A673 (cell line): ENCODE results near the gene APBA1. TPM values are rescaled to one million over a fixed set of nuclear protein-coding genes. Genes with fewer than 3 reads are reported as not detected.

Experiments used
- BruUV-seq: library from RNA; stranded (reverse); fragments of 400-500 nt; replicated peaks from 2 replicates; lab custom pipeline; 2021; lab: Mats Ljungman, UMichigan
- CTCF ChIA-PET: fragments of 300-600 bp; sonication (Branson Sonifier 250); formaldehyde crosslinking; loops from one replicate; lab custom pipeline; 2022; ENCODE audit warnings: antibody characterized with exemption; lab: Charles Lee
- POLR2A ChIA-PET: fragments of 300-600 bp; sonication (Branson Sonifier 250); formaldehyde crosslinking; loops from one replicate; lab custom pipeline; 2022; ENCODE audit warnings: antibody characterized with exemption; ENCODE audit not compliant: low non-redundant PET; lab: Charles Lee
- DNase-seq: peaks from one replicate; pipeline ENCODE4 v3.0.0-alpha.2; 2015; ENCODE audit warnings: low spot score
- H3K27ac ChIP-seq: fragments of 200-600 bp; sonication (generic); 2 replicates; pipeline ENCODE4 v1.5.1; 2016; ENCODE audit warnings: mixed run types, low read depth, mild to moderate bottlenecking, mixed read lengths, antibody characterized with exemption, low read length; ENCODE audit not compliant: poor library complexity, severe bottlenecking
- H3K27me3 ChIP-seq: fragments of 200-600 bp; sonication (generic); replicated peaks from 2 replicates; pipeline ENCODE4 v1.6.1; 2017; ENCODE audit warnings: mixed run types, low read depth, mild to moderate bottlenecking, mixed read lengths, antibody characterized with exemption, low read length; ENCODE audit not compliant: insufficient read depth, poor library complexity
- H3K36me3 ChIP-seq: fragments of 200-600 bp; sonication (generic); 2 replicates; pipeline ENCODE4 v1.6.1; 2016; ENCODE audit warnings: mixed run types, mild to moderate bottlenecking, mixed read lengths, antibody characterized with exemption, low read length; ENCODE audit not compliant: insufficient read depth, poor library complexity, severe bottlenecking
- H3K4me1 ChIP-seq: fragments of 200-600 bp; sonication (generic); 2 replicates; pipeline ENCODE4 v1.6.1; 2017; ENCODE audit warnings: mixed run types, mild to moderate bottlenecking, mixed read lengths, antibody characterized with exemption, low read length; ENCODE audit not compliant: insufficient read depth, poor library complexity, severe bottlenecking
- H3K4me3 ChIP-seq: fragments of 200-600 bp; sonication (generic); 2 replicates; pipeline ENCODE4 v1.5.1; 2016; ENCODE audit warnings: low read depth, mixed run types, mild to moderate bottlenecking, mixed read lengths, low read length; ENCODE audit not compliant: poor library complexity, severe bottlenecking
- H3K9me3 ChIP-seq: fragments of 200-600 bp; sonication (generic); 2 replicates; pipeline ENCODE4 v1.6.1; 2016; ENCODE audit warnings: mixed run types, low read depth, mild to moderate bottlenecking, mixed read lengths, antibody characterized with exemption, low read length; ENCODE audit not compliant: poor library complexity, severe bottlenecking
- EZH2 ChIP-seq: fragments of 200-600 bp; sonication (generic); IDR thresholded peaks from 2 replicates; pipeline ENCODE4 v1.6.1; 2017; ENCODE audit warnings: borderline replicate concordance, low read depth, mild to moderate bottlenecking, mixed read lengths, antibody characterized with exemption, low read length; ENCODE audit not compliant: poor library complexity, severe bottlenecking
- intact Hi-C: fragments of 100-400 bp; cut with micrococcal nuclease; formaldehyde crosslinking; loops from one replicate; pipeline ENCODE4 v1.10.0; 2022; ENCODE audit not compliant: unreplicated experiment
- total RNA-seq: library from RNA; stranded (reverse); gene quantifications from 2 replicates; pipeline ENCODE4 v1.2.3, GENCODE V29; 2021
- TF ChIP-seq, protein P1 (sequence below): fragments of 300-800, 200-600 bp; sonication (generic); conservative IDR thresholded peaks from 2 replicates; pipeline ENCODE4 v1.5.1; 2017; ENCODE audit warnings: low read depth, mild to moderate bottlenecking, antibody characterized with exemption, low read length, moderate library complexity, mixed read lengths

APBA1 gene
- total RNA-seq, 1 experiment from 2014 or later: 0.13 TPM

DNA sequence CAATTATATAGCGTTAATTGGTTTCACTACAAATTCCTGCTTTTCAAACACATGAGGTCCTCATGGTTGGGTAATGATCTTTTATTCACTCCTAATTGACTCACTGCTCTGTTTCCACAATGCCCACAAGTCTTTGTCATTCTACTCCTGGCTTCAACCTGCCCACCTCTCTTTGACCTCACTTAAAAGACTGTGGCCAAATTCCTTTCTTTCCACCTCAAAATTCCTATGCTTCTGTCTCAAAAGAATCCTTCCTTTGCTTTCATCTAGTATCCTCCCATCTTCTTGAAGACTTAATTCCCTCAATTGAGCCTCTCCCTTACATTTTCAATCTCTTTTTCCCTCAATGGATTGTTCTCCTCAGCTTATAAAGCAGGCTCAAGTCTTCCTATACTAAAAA lies 4.9 kb downstream of the APBA1 start:
- POLR2A ChIA-PET: no interaction called here
- CTCF ChIA-PET: no interaction called here

DNA sequence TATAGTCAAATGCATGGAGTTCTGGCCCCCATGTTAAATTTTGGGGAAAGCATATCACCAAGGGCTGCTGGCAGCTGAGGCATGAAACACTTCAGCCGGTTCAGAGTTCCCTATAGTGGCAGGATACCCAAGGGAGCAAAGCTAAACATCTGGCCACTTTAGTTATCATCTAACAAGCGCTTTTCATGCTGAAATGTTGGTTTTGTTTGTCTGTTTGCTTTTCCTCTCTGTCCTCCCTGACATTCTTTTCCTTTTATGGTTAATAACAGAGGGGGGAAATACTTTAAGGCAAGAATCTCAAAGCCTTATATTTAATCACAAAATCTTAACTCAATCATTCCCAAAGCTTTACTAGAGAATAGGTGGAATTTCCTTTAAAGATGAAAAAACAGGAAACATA lies 11.9 kb downstream of the APBA1 start:
- ChIA-PET POLR2A (no interaction called here), CTCF (no interaction called here)
- Histone ChIP-seq H3K27me3 (peaks cover 32% of the 10 kb centered on the region), H3K27ac (no peak overlapping the region), H3K4me1 (no peaks in the 10 kb centered on the region), H3K4me3 (no peak overlapping the region), H3K9me3 (no peaks in the 10 kb centered on the region), H3K36me3 (no peaks in the 10 kb centered on the region)
- DNase-seq: no peak
- BruUV-seq: no TSS peak
- no peak for TF ChIP-seq EZH2
- TF ChIP-seq, protein P1, sequence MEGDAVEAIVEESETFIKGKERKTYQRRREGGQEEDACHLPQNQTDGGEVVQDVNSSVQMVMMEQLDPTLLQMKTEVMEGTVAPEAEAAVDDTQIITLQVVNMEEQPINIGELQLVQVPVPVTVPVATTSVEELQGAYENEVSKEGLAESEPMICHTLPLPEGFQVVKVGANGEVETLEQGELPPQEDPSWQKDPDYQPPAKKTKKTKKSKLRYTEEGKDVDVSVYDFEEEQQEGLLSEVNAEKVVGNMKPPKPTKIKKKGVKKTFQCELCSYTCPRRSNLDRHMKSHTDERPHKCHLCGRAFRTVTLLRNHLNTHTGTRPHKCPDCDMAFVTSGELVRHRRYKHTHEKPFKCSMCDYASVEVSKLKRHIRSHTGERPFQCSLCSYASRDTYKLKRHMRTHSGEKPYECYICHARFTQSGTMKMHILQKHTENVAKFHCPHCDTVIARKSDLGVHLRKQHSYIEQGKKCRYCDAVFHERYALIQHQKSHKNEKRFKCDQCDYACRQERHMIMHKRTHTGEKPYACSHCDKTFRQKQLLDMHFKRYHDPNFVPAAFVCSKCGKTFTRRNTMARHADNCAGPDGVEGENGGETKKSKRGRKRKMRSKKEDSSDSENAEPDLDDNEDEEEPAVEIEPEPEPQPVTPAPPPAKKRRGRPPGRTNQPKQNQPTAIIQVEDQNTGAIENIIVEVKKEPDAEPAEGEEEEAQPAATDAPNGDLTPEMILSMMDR: no peak
- intact Hi-C loops: no loop called here

More for the DNA sequence above, 4.9 kb downstream of the APBA1 start:
- Histone ChIP-seq H3K9me3 (no peaks in the 10 kb centered on the region), H3K4me3 (no peak overlapping the region), H3K4me1 (no peaks in the 10 kb centered on the region), H3K27ac (no peak overlapping the region), H3K36me3 (no peaks in the 10 kb centered on the region), H3K27me3 (peaks cover 80% of the 10 kb centered on the region)
- intact Hi-C loops: no loop called here
- TF ChIP-seq, protein P1: no peak
- TF ChIP-seq EZH2: no peak
- DNase-seq: no peak
- BruUV-seq: no TSS peak

- intact Hi-C loops: no loop called here
- Histone ChIP-seq H3K4me3 (no peak overlapping the region), H3K4me1 (no peaks in the 10 kb centered on the region), H3K36me3 (no peaks in the 10 kb centered on the region), H3K27ac (no peak overlapping the region), H3K9me3 (no peaks in the 10 kb centered on the region), H3K27me3 (peaks cover 24% of the 10 kb centered on the region)
- no TSS peak for BruUV-seq
- POLR2A ChIA-PET: no interaction called here
- TF ChIP-seq, protein P1: no peak
- no peak for TF ChIP-seq EZH2
- no peak for DNase-seq
- CTCF ChIA-PET: no interaction called here
These were observed 13.0 kb downstream of the APBA1 start for GRCh38 chr9:69658987-69659675.
